ENCODE data around the gene RIPOR2. TPM values are rescaled to one million over a fixed set of nuclear protein-coding genes. Genes with fewer than 3 reads are reported as not detected.

Gene RIPOR2
- total and polyA plus RNA-seq, 7 donors = 1.6 to 29.7 (median 6.1) TPM

- WGBS, 2 donors = 92 to 94% methylated on average over 6 of the region's 6 CpGs
- no peak for DNase-seq
- TF ChIP-seq CTCF (IDR thresholded peaks at IDR 0.05) (no peak), POLR2AphosphoS5 (IDR thresholded peaks at IDR 0.05) (no peak), EP300 (IDR thresholded peaks at IDR 0.05) (no peak), POLR2A (IDR thresholded peaks at IDR 0.05) (no peak)
- H3K36me3 ChIP-seq = peaks cover 0 to 14% (median 2%) of the 10 kb centered on the region in 4 donors
- H3K27me3 ChIP-seq = no peaks in the 10 kb centered on the region
- no peak overlapping the region for H3K4me3 ChIP-seq
- H3K9me3 ChIP-seq = no peaks in the 10 kb centered on the region
- intact Hi-C loops (cut with DNase I) = no loop called here
- H3K4me1 ChIP-seq = no peaks in the 10 kb centered on the region
- H3K27ac ChIP-seq = no peak overlapping the region
Measured at GRCh38 chr6:24822696-24823095, 113.1 kb downstream of the RIPOR2 start.

- Histone ChIP-seq H3K36me3 (peaks cover 0 to 7% (median 2%) of the 10 kb centered on the region in 4 donors), H3K4me1 (no peaks in the 10 kb centered on the region), H3K4me3 (no peak overlapping the region), H3K9me3 (no peaks in the 10 kb centered on the region), H3K27me3 (no peaks in the 10 kb centered on the region), H3K27ac (no peak overlapping the region)
- DNase-seq = no peak
- TF ChIP-seq EP300 (IDR thresholded peaks at IDR 0.05) (no peak), POLR2AphosphoS5 (IDR thresholded peaks at IDR 0.05) (no peak), CTCF (IDR thresholded peaks at IDR 0.05) (no peak), POLR2A (IDR thresholded peaks at IDR 0.05) (no peak)
- intact Hi-C loops (cut with DNase I) = no loop called here
- WGBS, 2 donors = 91 to 92% methylated on average over 3 of the region's 3 CpGs
Measured at GRCh38 chr6:24821860-24822444, 113.8 kb downstream of the RIPOR2 start.

DNA sequence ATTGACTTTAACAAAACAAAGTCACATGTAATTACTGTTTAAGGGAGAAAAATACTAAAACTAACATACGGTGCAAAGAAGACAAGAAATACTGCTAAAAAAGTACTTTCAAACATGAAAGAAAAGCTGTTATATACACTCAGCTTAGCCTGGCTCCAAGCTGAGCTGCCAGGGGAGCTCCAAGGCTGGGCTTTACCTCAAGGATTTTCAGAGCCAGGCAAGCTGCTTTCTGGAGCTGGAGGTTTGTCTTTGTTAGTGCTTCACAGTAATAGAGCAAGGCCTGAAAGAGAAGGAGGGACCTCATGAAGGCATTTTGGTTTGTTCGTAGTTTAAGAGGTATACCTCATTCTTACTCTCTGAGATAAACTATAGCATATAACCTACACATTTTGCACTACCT is 117.4 kb downstream of the RIPOR2 start:
- WGBS, 2 donors = 93 to 100% methylated on average over 2 of the region's 2 CpGs
- Histone ChIP-seq H3K27me3 (no peaks in the 10 kb centered on the region), H3K9me3 (no peaks in the 10 kb centered on the region), H3K27ac (no peak overlapping the region), H3K4me3 (no peak overlapping the region), H3K36me3 (no peaks in the 10 kb centered on the region), H3K4me1 (no peaks in the 10 kb centered on the region)
- intact Hi-C loops (cut with DNase I) = no loop called here
- TF ChIP-seq POLR2AphosphoS5 (IDR thresholded peaks at IDR 0.05) (no peak), CTCF (IDR thresholded peaks at IDR 0.05) (no peak), EP300 (IDR thresholded peaks at IDR 0.05) (no peak), POLR2A (IDR thresholded peaks at IDR 0.05) (no peak)
- DNase-seq = no peak

DNA sequence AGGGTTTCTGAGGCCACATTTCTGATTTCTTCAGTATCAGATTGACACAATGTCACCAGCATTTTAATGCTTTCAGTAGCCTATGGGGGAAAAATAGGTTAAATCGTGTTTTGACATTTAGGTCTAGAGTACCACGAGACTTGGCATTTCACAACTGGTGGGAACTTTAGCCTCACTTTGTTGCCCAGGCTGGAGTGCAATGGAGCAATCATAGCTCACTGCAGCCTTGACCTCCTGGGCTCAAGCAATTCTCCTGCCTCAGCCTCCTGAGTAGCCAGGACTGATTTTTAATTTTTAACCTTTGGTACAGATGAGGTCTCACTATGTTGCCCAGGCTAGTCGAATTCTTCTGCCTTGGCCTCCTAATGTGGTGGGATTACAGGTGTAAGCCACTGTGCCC is 126.0 kb downstream of the RIPOR2 start:
- Histone ChIP-seq H3K27me3 (no peaks in the 10 kb centered on the region), H3K27ac (no peak overlapping the region), H3K4me3 (no peak overlapping the region), H3K4me1 (no peaks in the 10 kb centered on the region), H3K36me3 (peaks cover 0 to 11% (median 0%) of the 10 kb centered on the region in 4 donors), H3K9me3 (no peaks in the 10 kb centered on the region)
- 84 to 89% methylated on average over 3 of the region's 3 CpGs for WGBS, 2 donors
- TF ChIP-seq EP300 (IDR thresholded peaks at IDR 0.05) (no peak), POLR2A (IDR thresholded peaks at IDR 0.05) (no peak), CTCF (IDR thresholded peaks at IDR 0.05) (no peak), POLR2AphosphoS5 (IDR thresholded peaks at IDR 0.05) (no peak)
- no peak for DNase-seq
- intact Hi-C loops (cut with DNase I) = no loop called here

DNA sequence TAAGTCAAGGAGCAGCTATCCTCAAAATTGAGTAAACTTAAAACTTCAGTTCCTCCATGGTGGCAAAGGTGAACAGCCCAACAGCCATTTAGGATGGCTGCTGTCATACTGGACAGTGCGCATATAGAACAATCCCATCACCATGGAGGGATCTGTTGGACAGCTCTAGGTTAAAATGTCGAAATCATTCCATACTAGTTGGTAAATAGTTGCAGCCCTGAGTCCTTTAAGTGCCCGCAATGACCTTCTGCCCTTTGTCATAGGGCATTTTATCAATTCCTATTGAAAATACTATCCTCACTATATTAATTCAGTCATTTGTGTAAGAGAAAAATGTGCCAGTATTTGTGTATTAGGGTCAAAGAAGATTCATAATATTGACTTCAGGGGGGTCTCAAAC is 128.2 kb downstream of the RIPOR2 start:
- TF ChIP-seq POLR2AphosphoS5 (IDR thresholded peaks at IDR 0.05) (no peak), EP300 (IDR thresholded peaks at IDR 0.05) (no peak), CTCF (IDR thresholded peaks at IDR 0.05) (no peak), POLR2A (IDR thresholded peaks at IDR 0.05) (no peak)
- H3K27me3 ChIP-seq = no peaks in the 10 kb centered on the region
- intact Hi-C loops (cut with DNase I) = no loop called here
- H3K9me3 ChIP-seq = no peaks in the 10 kb centered on the region
- no peak overlapping the region for H3K27ac ChIP-seq
- H3K36me3 ChIP-seq = peaks cover 0 to 16% (median 0%) of the 10 kb centered on the region in 4 donors
- no peak overlapping the region for H3K4me3 ChIP-seq
- H3K4me1 ChIP-seq = no peaks in the 10 kb centered on the region
- no peak for DNase-seq
- WGBS, 2 donors = 95 to 98% methylated on average over 3 of the region's 3 CpGs
